Stimulated activated CD8-positive, alpha-beta memory T cell treated with anti-CD3 and anti-CD28 coated beads, Interleukin-15, amount 100 ng/mL, for 24 hours (primary cell): Measurements from ENCODE around the gene SLC9A5.

Experiments
- DNase-seq: peaks from one replicate; pipeline ENCODE4 v3.0.0-alpha.2; 2020; ENCODE audit warnings: low read depth

SLC9A5 gene

DNA sequence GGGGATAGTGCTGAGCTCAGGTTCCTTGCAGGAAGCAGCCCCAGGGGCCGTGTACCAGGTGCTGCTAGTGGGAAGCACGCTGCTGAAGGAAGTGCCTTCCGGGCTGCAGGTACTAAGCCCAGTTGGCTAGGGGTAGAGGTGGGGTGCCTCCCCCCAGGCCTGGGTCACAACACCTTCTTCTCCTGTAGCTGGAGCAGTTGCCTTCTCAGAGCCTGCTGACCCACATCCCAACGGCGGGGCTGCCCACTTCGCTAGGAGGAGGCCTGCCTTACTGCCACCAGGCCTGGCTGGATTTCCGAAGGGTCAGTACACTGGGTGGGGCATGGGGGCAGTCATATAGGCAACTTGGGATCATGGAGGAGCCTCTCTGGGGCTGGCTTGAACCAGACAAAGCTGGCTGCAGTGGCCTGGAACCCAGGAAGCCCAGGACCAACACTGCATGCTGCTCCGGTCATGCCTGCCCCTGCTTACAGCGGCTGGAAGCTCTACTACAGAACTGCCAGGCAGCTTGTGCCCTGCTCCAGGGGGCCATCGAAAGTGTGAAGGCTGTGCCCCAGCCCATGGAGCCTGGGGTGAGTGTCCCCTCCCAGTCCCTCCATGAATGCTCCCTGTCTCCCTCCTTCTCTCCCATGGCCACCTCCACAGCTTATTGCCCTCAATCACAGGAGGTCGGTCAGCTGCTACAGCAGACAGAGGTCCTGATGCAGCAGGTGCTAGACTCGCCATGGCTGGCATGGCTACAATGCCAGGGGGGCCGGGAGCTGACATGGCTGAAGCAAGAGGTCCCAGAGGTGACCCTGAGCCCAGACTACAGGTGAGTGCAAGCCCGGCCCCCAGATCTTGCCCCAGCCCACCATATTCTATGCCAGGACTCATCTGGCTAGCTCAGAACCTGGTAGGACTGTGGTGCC is 33.0 kb downstream of the SLC9A5 start:
- no peak for DNase-seq

GRCh38 chr16:67282447-67282805 is 33.6 kb downstream of the SLC9A5 start:
- DNase-seq, result no peak

- DNase-seq, result no peak
These were observed 34.5 kb downstream of the SLC9A5 start for GRCh38 chr16:67283039-67283825.

GRCh38 chr16:67283826-67284555 is 35.2 kb downstream of the SLC9A5 start:
- no peak for DNase-seq

DNA sequence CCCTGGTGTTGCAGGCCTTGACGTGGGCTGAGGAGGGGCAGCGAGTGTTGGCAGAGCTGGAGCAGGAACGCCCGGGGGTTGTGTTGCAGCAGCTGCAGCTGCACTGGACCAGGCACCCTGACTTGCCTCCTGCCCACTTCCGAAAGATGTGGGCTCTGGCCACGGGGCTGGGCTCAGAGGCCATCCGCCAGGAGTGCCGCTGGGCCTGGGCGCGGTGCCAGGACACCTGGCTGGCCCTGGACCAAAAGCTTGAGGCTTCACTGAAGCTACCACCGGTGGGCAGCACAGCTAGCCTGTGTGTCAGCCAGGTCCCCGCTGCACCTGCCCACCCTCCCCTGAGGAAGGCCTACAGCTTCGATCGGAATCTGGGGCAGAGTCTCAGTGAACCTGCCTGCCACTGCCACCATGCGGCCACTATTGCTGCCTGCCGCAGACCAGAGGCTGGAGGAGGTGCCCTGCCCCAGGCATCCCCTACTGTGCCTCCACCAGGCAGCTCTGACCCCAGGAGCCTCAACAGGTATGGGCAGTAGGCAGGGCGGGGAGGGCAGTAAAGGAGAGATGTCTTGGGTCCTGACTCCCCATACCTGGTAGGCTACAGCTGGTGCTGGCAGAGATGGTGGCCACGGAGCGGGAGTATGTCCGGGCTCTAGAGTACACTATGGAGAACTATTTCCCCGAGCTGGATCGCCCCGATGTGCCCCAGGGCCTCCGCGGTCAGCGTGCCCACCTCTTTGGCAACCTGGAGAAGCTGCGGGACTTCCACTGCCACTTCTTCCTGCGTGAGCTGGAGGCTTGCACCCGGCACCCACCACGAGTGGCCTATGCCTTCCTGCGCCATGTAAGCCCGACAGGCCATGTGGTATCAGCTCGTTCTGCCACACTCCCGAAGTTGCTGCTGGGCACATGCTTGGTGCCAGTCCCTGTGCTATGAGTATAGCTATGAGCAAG is 36.2 kb downstream of the SLC9A5 start:
- no peak for DNase-seq

- DNase-seq, result no peak
These were observed 37.9 kb downstream of the SLC9A5 start for GRCh38 chr16:67286441-67287235.

GRCh38 chr16:67287960-67288359 is 39.2 kb downstream of the SLC9A5 start:
- DNase-seq, result no peak

GRCh38 chr16:67291461-67291860 is 42.7 kb downstream of the SLC9A5 start:
- no peak for DNase-seq

DNA sequence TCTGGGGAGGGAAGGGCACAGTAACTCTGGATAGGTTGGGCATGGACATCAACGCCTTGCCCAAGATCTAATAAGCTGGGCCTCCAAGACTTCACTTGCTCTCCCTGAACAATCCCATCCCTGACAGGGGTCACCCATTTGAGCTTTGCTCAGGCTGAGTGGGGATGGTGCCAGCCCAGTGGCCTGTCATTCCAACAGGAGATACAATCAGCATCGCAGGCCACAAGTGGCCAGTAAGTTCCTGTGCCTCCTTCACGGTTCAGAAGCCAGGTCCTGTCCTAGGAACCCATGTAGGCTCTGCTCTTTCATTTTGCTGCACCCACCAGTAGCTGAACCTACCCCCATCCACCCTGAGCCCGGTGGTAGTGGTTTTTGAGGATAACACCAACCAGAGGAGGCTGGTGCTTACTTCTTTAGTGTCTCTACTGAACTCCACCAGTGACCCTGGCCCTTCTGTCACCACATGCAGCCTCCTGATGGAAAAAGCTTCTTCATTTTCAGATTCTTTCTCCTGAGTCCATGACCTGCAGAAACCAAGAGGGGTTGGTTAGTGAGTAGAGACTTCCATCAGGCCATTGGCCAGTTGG is 45.5 kb downstream of the SLC9A5 start:
- DNase-seq, result no peak

DNA sequence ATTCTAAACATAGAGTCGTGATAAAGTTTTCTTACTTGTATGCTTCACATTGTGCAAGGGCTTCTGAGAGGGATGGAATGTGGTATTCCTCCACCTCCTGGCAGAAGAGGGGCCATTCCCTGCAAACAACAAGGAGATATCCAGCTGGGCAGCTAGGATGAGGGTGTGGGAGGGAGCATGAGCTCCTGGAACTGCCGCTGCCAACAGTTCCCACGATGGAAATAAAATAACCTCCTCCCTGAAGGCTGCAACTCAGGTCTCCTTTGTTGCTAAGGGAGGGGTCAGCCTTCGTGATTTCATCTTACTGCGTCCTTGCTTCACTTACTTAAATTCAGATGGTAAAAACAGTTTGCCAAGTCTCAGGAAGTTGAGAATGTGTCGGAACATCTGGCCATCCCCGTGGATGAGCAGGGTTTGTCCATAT is 46.2 kb downstream of the SLC9A5 start:
- DNase-seq, result no peak

DNA sequence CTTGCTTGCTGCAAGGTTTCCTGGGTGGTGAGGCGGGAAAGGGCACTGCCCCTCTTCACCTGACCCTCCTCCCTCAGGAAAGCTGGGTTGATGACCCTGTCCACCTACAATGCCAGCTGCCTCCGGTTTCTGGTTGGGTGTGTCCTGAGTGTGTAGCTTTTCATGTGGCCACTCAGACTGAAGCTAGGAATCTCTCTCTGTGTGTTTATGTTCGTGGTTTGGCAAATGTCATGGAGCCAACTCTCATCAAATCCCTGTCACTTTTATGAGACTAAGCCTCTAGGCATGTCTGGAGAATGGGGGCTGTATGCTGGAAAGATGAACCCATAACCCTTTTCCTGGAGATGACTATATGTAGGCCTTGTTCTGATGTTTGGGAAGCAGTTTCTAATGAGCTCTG is 47.6 kb downstream of the SLC9A5 start:
- DNase-seq, result no peak

DNA sequence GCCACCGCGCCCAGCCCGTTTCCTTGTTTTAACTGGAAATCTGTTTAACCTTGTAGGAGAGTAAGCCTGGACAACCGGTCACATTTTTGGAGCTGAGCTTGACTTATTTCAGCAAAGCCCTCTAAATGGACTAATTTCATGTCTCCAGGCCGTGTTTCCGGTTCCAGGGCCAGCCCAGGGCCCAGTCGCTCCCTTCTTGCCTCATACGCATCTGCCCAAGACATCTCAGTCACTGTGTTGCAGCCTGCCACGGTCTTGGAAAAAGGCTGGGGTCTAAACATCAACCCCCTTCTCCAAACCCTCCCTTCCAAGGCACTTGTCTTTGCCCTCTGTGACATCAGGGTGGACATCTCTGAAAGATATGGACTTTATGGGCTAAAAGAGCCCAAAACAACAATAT is 49.5 kb downstream of the SLC9A5 start:
- no peak for DNase-seq

GRCh38 chr16:67299269-67299668 is 50.5 kb downstream of the SLC9A5 start:
- no peak for DNase-seq

GRCh38 chr16:67301080-67301782 is 52.5 kb downstream of the SLC9A5 start:
- no peak for DNase-seq

DNA sequence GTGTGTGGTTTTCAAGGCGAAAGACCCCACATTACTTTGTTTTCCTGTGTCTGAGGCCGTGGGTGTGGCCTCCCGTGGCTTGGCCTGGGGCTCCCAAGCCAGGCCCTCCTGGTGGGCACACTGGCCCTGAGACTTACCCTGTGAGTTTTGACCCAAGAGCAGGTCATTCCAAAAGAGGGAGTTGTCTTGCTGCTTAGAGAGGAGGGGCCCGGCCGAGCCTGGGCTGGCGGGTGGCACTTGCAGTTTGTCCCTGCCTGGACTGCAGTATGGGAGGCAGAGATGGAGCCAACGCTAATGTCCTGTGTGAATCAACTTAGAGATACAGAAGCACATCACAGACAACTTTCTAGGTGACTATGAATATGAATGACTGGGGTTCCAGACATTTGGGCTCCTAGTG is 53.3 kb downstream of the SLC9A5 start:
- no peak for DNase-seq

DNA sequence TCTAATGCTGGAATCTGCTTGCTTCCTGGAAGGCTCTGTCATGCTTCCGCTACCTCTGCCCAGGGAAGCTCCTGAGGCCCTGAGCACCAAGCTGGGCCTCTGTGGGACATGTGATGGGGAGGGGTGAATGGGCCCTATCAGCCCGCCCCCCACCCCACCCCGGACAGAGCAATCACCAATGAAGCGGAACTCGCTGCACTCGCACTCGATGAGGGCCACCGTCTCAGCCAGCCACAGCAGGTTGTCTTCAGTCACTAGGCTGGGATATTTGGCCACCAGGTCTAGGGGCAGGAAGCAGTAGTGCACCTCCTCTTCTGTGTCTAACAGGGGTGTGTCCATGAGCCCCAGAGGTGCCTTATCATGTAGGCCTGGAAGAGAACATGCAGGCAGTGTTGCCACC is 54.2 kb downstream of the SLC9A5 start:
- no peak for DNase-seq

- no peak for DNase-seq
These were observed 55.2 kb downstream of the SLC9A5 start for GRCh38 chr16:67304020-67304419.

DNA sequence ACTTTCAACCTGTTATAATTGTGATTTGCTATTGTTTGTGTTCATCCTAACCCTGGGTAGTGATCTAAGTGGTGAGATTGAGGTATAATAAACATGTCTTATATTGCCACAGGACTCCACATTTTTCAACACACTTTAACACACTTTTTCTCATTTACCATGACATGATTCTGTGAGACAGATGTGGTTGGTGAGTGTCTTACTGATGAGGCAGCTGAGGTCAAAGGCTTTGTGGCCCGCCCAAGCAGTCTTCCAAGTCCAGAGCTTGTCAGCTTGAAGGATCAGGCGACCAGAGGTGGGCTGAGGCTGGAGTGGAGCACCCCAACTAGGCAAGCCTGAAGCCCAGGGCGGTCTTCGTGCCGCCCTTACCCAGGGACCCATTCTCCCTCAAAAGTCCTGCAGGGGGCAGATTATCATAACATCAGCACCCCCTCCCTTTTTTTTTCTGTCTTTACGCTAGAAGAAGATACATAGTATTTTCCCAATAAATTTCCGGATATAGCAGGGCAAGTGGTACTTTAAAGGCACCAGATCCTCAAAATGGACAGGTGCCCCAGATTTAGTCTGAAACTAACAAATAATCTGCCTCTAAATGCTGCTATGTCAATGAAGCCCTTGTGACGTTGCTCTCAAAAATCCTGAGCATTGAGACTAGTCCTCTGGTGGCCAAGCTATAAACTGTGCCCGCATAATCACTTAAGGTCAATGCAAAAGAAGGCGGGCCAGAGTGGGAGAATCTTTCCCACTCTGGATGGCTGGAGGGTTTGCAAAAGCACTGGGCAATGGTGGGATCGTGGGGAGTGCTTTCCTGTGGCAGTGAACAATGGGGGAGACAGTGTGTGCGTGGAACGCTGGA is 56.7 kb downstream of the SLC9A5 start:
- no peak for DNase-seq

DNA sequence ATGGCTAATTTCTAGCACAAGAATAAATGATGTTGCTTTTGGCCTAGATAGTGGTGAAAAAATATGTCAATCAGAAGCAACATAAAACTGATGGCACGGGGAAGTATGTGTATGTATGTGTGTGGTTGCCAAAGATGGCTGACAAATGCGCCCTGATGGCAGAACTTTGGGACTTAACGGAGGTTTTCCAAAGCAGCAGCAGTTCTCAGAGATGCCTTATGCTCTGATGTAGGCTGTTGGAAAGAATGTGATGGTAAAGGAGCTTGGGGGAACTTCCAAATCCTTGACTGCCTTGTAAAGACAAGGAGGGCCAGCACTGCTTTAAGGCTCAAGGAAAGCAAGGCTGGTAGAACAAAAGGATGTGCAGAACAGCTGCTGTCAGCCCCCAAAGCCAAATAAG is 61.8 kb downstream of the SLC9A5 start:
- DNase-seq, result no peak
